Liver (tissue), 3 donors: ENCODE results near the gene NDP.

ENCODE experiments used
- ATF3 ChIP-seq: IDR thresholded peaks from 2 replicates; pipeline ENCODE4 v1.6.1; 2016; ENCODE audit warnings: antibody characterized with exemption
- EGR1 ChIP-seq, 2 donors: IDR thresholded peaks; 2 replicates each; pipeline ENCODE4 v1.6.1; 2016 to 2018; ENCODE audit warnings: antibody characterized with exemption in 2 of 2, low read depth in 2 of 2
- FOXA1 ChIP-seq: IDR thresholded peaks from 2 replicates; pipeline ENCODE4 v1.6.1; 2016; ENCODE audit warnings: antibody characterized with exemption
- MAX ChIP-seq: IDR thresholded peaks from 2 replicates; pipeline ENCODE4 v1.6.1; 2016; ENCODE audit warnings: antibody characterized with exemption
- RAD21 ChIP-seq, 2 donors: IDR thresholded peaks; 2 replicates each; pipeline ENCODE4 v1.6.1; 2016; ENCODE audit warnings: antibody characterized with exemption in 2 of 2, mild to moderate bottlenecking in 2 of 2
- SP1 ChIP-seq: IDR thresholded peaks from 2 replicates; pipeline ENCODE4 v1.6.1; 2018; ENCODE audit warnings: antibody characterized with exemption, mild to moderate bottlenecking
- TAF1 ChIP-seq: conservative IDR thresholded peaks from 2 replicates; pipeline ENCODE4 v1.6.1; 2016; ENCODE audit warnings: antibody characterized with exemption, mild to moderate bottlenecking
- TF ChIP-seq, protein P1 (sequence below): fragments of 150-350 bp; IDR thresholded peaks from 2 replicates; pipeline ENCODE4 v1.5.1; 2017; ENCODE audit warnings: improper control_type of control experiment, low read depth, low read length; ENCODE audit not compliant: missing input control
- TF ChIP-seq, protein P2 (sequence below): IDR thresholded peaks from 2 replicates; pipeline ENCODE4 v1.6.1; 2016; ENCODE audit warnings: antibody characterized with exemption, mild to moderate bottlenecking
- donor health status: healthy.
- donor health status: healthy.

GRCh38 chrX:43964936-43965335 lies 8.3 kb downstream of the NDP start:
- no peak for TF ChIP-seq ATF3
- TF ChIP-seq, protein P1, sequence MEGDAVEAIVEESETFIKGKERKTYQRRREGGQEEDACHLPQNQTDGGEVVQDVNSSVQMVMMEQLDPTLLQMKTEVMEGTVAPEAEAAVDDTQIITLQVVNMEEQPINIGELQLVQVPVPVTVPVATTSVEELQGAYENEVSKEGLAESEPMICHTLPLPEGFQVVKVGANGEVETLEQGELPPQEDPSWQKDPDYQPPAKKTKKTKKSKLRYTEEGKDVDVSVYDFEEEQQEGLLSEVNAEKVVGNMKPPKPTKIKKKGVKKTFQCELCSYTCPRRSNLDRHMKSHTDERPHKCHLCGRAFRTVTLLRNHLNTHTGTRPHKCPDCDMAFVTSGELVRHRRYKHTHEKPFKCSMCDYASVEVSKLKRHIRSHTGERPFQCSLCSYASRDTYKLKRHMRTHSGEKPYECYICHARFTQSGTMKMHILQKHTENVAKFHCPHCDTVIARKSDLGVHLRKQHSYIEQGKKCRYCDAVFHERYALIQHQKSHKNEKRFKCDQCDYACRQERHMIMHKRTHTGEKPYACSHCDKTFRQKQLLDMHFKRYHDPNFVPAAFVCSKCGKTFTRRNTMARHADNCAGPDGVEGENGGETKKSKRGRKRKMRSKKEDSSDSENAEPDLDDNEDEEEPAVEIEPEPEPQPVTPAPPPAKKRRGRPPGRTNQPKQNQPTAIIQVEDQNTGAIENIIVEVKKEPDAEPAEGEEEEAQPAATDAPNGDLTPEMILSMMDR: no peak
- no peak for TF ChIP-seq MAX
- TF ChIP-seq FOXA1: no peak
- no peak for TF ChIP-seq RAD21 (IDR thresholded peaks at IDR 0.05)
- no peak for TF ChIP-seq SP1
- TF ChIP-seq EGR1 (IDR thresholded peaks at IDR 0.05; ENCODE audit: low read depth in 2 of 2): no peak
- TF ChIP-seq, protein P2, sequence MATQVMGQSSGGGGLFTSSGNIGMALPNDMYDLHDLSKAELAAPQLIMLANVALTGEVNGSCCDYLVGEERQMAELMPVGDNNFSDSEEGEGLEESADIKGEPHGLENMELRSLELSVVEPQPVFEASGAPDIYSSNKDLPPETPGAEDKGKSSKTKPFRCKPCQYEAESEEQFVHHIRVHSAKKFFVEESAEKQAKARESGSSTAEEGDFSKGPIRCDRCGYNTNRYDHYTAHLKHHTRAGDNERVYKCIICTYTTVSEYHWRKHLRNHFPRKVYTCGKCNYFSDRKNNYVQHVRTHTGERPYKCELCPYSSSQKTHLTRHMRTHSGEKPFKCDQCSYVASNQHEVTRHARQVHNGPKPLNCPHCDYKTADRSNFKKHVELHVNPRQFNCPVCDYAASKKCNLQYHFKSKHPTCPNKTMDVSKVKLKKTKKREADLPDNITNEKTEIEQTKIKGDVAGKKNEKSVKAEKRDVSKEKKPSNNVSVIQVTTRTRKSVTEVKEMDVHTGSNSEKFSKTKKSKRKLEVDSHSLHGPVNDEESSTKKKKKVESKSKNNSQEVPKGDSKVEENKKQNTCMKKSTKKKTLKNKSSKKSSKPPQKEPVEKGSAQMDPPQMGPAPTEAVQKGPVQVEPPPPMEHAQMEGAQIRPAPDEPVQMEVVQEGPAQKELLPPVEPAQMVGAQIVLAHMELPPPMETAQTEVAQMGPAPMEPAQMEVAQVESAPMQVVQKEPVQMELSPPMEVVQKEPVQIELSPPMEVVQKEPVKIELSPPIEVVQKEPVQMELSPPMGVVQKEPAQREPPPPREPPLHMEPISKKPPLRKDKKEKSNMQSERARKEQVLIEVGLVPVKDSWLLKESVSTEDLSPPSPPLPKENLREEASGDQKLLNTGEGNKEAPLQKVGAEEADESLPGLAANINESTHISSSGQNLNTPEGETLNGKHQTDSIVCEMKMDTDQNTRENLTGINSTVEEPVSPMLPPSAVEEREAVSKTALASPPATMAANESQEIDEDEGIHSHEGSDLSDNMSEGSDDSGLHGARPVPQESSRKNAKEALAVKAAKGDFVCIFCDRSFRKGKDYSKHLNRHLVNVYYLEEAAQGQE: no peak
- no peak for TF ChIP-seq TAF1
